ENCODE results near the gene CDH23. TPM values are rescaled to one million over a fixed set of nuclear protein-coding genes. Genes with fewer than 3 reads are reported as not detected.

Gene CDH23
- total RNA-seq, 1 experiment from 2014 or later = 0.07 TPM

- Mint-ChIP-seq H3K27ac (ENCODE audit: unreplicated experiment) (no peak overlapping the region), H3K9me3 (ENCODE audit: low read depth, unreplicated experiment) (no peaks in the 10 kb centered on the region), H3K36me3 (ENCODE audit: insufficient read depth, unreplicated experiment) (no peaks in the 10 kb centered on the region), H3K4me3 (ENCODE audit: low read depth, unreplicated experiment) (no peak overlapping the region), H3K27me3 (ENCODE audit: unreplicated experiment) (peaks cover 72% of the 10 kb centered on the region), H3K4me1 (ENCODE audit: low read depth, unreplicated experiment) (peaks cover 13% of the 10 kb centered on the region)
- TF ChIP-seq, protein P1, sequence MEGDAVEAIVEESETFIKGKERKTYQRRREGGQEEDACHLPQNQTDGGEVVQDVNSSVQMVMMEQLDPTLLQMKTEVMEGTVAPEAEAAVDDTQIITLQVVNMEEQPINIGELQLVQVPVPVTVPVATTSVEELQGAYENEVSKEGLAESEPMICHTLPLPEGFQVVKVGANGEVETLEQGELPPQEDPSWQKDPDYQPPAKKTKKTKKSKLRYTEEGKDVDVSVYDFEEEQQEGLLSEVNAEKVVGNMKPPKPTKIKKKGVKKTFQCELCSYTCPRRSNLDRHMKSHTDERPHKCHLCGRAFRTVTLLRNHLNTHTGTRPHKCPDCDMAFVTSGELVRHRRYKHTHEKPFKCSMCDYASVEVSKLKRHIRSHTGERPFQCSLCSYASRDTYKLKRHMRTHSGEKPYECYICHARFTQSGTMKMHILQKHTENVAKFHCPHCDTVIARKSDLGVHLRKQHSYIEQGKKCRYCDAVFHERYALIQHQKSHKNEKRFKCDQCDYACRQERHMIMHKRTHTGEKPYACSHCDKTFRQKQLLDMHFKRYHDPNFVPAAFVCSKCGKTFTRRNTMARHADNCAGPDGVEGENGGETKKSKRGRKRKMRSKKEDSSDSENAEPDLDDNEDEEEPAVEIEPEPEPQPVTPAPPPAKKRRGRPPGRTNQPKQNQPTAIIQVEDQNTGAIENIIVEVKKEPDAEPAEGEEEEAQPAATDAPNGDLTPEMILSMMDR (IDR thresholded peaks at IDR 0.05; ENCODE audit: unreplicated experiment) = no peak
- intact Hi-C loops (cut with micrococcal nuclease; ENCODE audit: unreplicated experiment) = no loop called here
- no peak for DNase-seq
- no TSS peak for BruUV-seq (replicated peaks)
- CTCF ChIA-PET = interaction anchor here (0.7 kb wide), 1 partner anchor 139 kb away, joined by 6 read pairs; no protein-coding TSS in a partner anchor
Observed at GRCh38 chr10:71661060-71661622, 264.4 kb downstream of the CDH23 start.

DNA sequence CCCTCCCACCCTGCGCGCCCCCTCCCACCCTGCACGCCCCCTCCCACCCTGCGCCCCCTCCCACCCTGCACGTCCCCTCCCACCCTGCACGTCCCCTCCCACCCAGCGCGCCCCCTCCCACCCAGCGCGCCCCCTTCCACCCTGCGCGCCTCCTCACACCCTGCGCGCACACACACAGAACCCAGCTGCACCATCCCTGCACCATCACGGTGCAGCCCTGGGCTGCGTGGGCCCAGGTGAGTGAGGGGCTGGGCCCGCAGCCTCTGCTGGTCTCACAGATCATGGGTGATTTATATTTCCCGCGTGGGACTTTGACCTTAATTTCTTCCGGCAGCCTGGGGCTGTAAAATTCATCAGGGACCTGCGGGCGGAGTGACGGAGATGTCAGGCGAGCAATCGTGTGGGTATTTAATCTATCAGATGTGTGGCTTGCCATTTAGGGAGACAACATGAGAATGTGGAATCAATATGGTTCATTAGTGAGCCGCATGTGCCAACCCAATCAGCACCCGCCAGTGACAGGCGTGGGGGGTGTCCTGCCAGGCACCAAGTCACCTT, 265.1 kb downstream of the CDH23 start:
- Mint-ChIP-seq H3K27me3 (ENCODE audit: unreplicated experiment) (peaks cover 77% of the 10 kb centered on the region), H3K4me1 (ENCODE audit: low read depth, unreplicated experiment) (peaks cover 13% of the 10 kb centered on the region), H3K27ac (ENCODE audit: unreplicated experiment) (no peak overlapping the region), H3K9me3 (ENCODE audit: low read depth, unreplicated experiment) (no peaks in the 10 kb centered on the region), H3K36me3 (ENCODE audit: insufficient read depth, unreplicated experiment) (no peaks in the 10 kb centered on the region), H3K4me3 (ENCODE audit: low read depth, unreplicated experiment) (no peak overlapping the region)
- intact Hi-C loops (cut with micrococcal nuclease; ENCODE audit: unreplicated experiment) = no loop called here
- CTCF ChIA-PET = no interaction called here
- no TSS peak for BruUV-seq (replicated peaks)
- no peak for DNase-seq
- TF ChIP-seq, protein P1 (IDR thresholded peaks at IDR 0.05; ENCODE audit: unreplicated experiment) = no peak

- no TSS peak for BruUV-seq (replicated peaks)
- CTCF ChIA-PET = no interaction called here
- DNase-seq = peak; percentile 20
Observed at GRCh38 chr10:71663311-71663710, 266.6 kb downstream of the CDH23 start.

GRCh38 chr10:71664585-71664984, 267.9 kb downstream of the CDH23 start:
- H3K36me3 Mint-ChIP-seq (ENCODE audit: insufficient read depth, unreplicated experiment) = no peaks in the 10 kb centered on the region
- no TSS peak for BruUV-seq (replicated peaks)
- intact Hi-C loops (cut with micrococcal nuclease; ENCODE audit: unreplicated experiment) = no loop called here
- H3K4me3 Mint-ChIP-seq (ENCODE audit: low read depth, unreplicated experiment) = no peak overlapping the region
- H3K27me3 Mint-ChIP-seq (ENCODE audit: unreplicated experiment) = peaks cover 71% of the 10 kb centered on the region
- no peaks in the 10 kb centered on the region for H3K9me3 Mint-ChIP-seq (ENCODE audit: low read depth, unreplicated experiment)
- no peak overlapping the region for H3K27ac Mint-ChIP-seq (ENCODE audit: unreplicated experiment)
- DNase-seq = no peak
- CTCF ChIA-PET = interaction anchor here (0.7 kb wide), 1 partner anchor 10 kb away, joined by 7 read pairs; no protein-coding TSS in a partner anchor
- TF ChIP-seq, protein P1 (IDR thresholded peaks at IDR 0.05; ENCODE audit: unreplicated experiment) = no peak
- H3K4me1 Mint-ChIP-seq (ENCODE audit: low read depth, unreplicated experiment) = peaks cover 13% of the 10 kb centered on the region

More at GRCh38 chr10:71663311-71663710, 266.6 kb downstream of the CDH23 start:
- no peaks in the 10 kb centered on the region for H3K9me3 Mint-ChIP-seq (ENCODE audit: low read depth, unreplicated experiment)
- no peak overlapping the region for H3K27ac Mint-ChIP-seq (ENCODE audit: unreplicated experiment)
- intact Hi-C loops (cut with micrococcal nuclease; ENCODE audit: unreplicated experiment) = no loop called here
- H3K4me1 Mint-ChIP-seq (ENCODE audit: low read depth, unreplicated experiment) = peaks cover 13% of the 10 kb centered on the region
- TF ChIP-seq, protein P1 (IDR thresholded peaks at IDR 0.05; ENCODE audit: unreplicated experiment) = no peak
- no peak overlapping the region for H3K4me3 Mint-ChIP-seq (ENCODE audit: low read depth, unreplicated experiment)
- no peaks in the 10 kb centered on the region for H3K36me3 Mint-ChIP-seq (ENCODE audit: insufficient read depth, unreplicated experiment)
- peaks cover 80% of the 10 kb centered on the region for H3K27me3 Mint-ChIP-seq (ENCODE audit: unreplicated experiment)
